HepG2 (cell line): ENCODE results near the gene SCRT2. TPM values are rescaled to one million over a fixed set of nuclear protein-coding genes. Genes with fewer than 3 reads are reported as not detected.

ENCODE experiments used
- ATAC-seq: fragments of 200-7000 bp; cut with Tn5 transposase; 3 replicates; pipeline ENCODE4 v1.9.1; 2020; ENCODE audit warnings: mild to moderate bottlenecking, moderate library complexity
- BruUV-seq: library from RNA; stranded (reverse); fragments of 400-500 nt; replicated peaks from 2 replicates; lab custom pipeline; 2021; lab: Mats Ljungman, UMichigan
- CTCF ChIA-PET: fragments of 300-600 bp; formaldehyde crosslinking; extraction: SDS; loops from one replicate; lab custom pipeline; 2021; ENCODE audit warnings: low total read pairs, inconsistent platforms, low intra/inter-chr PET ratio; lab: Yijun Ruan, JAX
- POLR2A ChIA-PET: fragments of 350-600 bp; sonication (Branson Sonifier 250); formaldehyde crosslinking; loops from one replicate; lab custom pipeline; 2020; ENCODE audit warnings: antibody characterized with exemption, inconsistent platforms; lab: Yijun Ruan, JAX
- DNase-seq: peaks from one replicate; pipeline ENCODE4 v3.0.0-alpha.2; 2015; ENCODE audit warnings: low spot score
- FAIRE-seq: peaks from 3 replicates; lab custom pipeline; 2011; peaks lifted over from hg19 to GRCh38; lab: Jason Lieb, UNC
- H2AFZ ChIP-seq: one replicate; pipeline ENCODE4 v1.6.1; 2011; ENCODE audit warnings: low read length, inconsistent platforms
- H3K27ac ChIP-seq: fragments of 300-600 bp; 3 replicates; pipeline ENCODE4 v1.8.0; 2011; ENCODE audit warnings: mixed run types, mild to moderate bottlenecking, mixed read lengths, low read length, inconsistent platforms; ENCODE audit not compliant: insufficient read depth; ENCODE audit errors: extremely low read length
- H3K27me3 ChIP-seq, 2 experiments: fragments of 200-600 bp in 1 of 2; 2 replicates in 1 of 2; 3 replicates in 1 of 2; pipeline versions ENCODE4 v1.6.0 to v1.8.0; 2011; ENCODE audit warnings: low read length in 2 of 2, mild to moderate bottlenecking in 2 of 2, moderate library complexity in 2 of 2, inconsistent platforms in 1 of 2; ENCODE audit not compliant: insufficient read depth in 2 of 2, control insufficient read depth in 1 of 2
- H3K36me3 ChIP-seq, 2 experiments: fragments of 200-600 bp in 1 of 2; replicated peaks in 1 of 2; 2 replicates in 1 of 2; 3 replicates in 1 of 2; pipeline versions ENCODE4 v1.5.1 to v1.8.0; 2011; ENCODE audit warnings: low read length in 2 of 2, inconsistent platforms in 1 of 2; ENCODE audit not compliant: insufficient read depth in 2 of 2, control insufficient read depth in 1 of 2
- H3K4me1 ChIP-seq: 2 replicates; pipeline ENCODE4 v1.5.1; 2012; ENCODE audit warnings: low read length, inconsistent platforms; ENCODE audit not compliant: insufficient read depth
- H3K4me2 ChIP-seq: 2 replicates; pipeline ENCODE4 v1.6.0; 2011; ENCODE audit warnings: low read depth, low read length, inconsistent platforms
- H3K4me3 ChIP-seq, 3 experiments: fragments of 200-600 bp in 1 of 3; sonication (generic), shearing (Covaris generic) in 1 of 3; replicated peaks in 1 of 3; 2 replicates each; pipeline ENCODE4 v1.5.1; 2011 to 2016; ENCODE audit warnings: low read length in 3 of 3, inconsistent platforms in 2 of 3, low read depth in 2 of 3, mild to moderate bottlenecking in 2 of 3, control low read depth in 1 of 3, mixed read lengths in 1 of 3; ENCODE audit not compliant: insufficient read depth in 1 of 3
- H3K79me2 ChIP-seq: one replicate; pipeline ENCODE4 v1.6.1; 2011; ENCODE audit warnings: low read length, inconsistent platforms; ENCODE audit not compliant: insufficient read depth
- H3K9ac ChIP-seq: 2 replicates; pipeline ENCODE4 v1.6.0; 2011; ENCODE audit warnings: mild to moderate bottlenecking, low read depth, low read length, inconsistent platforms; ENCODE audit not compliant: insufficient read depth
- H3K9me3 ChIP-seq: 2 replicates; pipeline ENCODE4 v1.5.1; 2012; ENCODE audit warnings: mild to moderate bottlenecking, low read length
- H4K20me1 ChIP-seq: 2 replicates; pipeline ENCODE4 v1.6.0; 2011; ENCODE audit warnings: inconsistent platforms, mild to moderate bottlenecking, low read length, moderate library complexity; ENCODE audit not compliant: insufficient read depth
- ELK4 ChIP-seq: sonication (generic); formaldehyde crosslinking; IDR thresholded peaks from 2 replicates; pipeline ENCODE4 v1.9.0; 2021; ENCODE audit warnings: missing genetic modification reagents, borderline replicate concordance
- KDM3A ChIP-seq: IDR thresholded peaks from 2 replicates; pipeline ENCODE4 v1.6.1; 2018; ENCODE audit warnings: low read depth, missing compliant biosample characterization
- NFYB ChIP-seq: sonication (generic); formaldehyde crosslinking; IDR thresholded peaks from 2 replicates; pipeline ENCODE4 v1.4.0; 2020; ENCODE audit warnings: missing genetic modification reagents
- PITX1 ChIP-seq: sonication (generic); formaldehyde crosslinking; IDR thresholded peaks from 2 replicates; pipeline ENCODE4 v1.5.1; 2020; ENCODE audit warnings: mild to moderate bottlenecking, missing genetic modification reagents
- USF2 ChIP-seq, 2 experiments: sonication (generic) in 1 of 2; formaldehyde crosslinking in 1 of 2; IDR thresholded peaks; 2 replicates each; pipeline versions ENCODE4 v1.5.1 to v1.6.1; 2011 to 2020; ENCODE audit warnings: borderline replicate concordance in 1 of 2, low read depth in 1 of 2, low read length in 1 of 2, mild to moderate bottlenecking in 1 of 2, missing genetic modification reagents in 1 of 2, moderate library complexity in 1 of 2
- ZKSCAN5 ChIP-seq: sonication (generic); formaldehyde crosslinking; IDR thresholded peaks from 2 replicates; pipeline ENCODE4 v1.5.1; 2020; ENCODE audit warnings: mild to moderate bottlenecking, missing genetic modification reagents
- ZNF205 ChIP-seq: IDR thresholded peaks from 2 replicates; pipeline ENCODE4 v1.6.1; 2018; ENCODE audit warnings: missing biosample characterization, missing genetic modification reagents
- ZNF234 ChIP-seq: sonication (generic); formaldehyde crosslinking; conservative IDR thresholded peaks from 2 replicates; pipeline ENCODE4 v1.5.1; 2020; ENCODE audit warnings: mild to moderate bottlenecking, missing genetic modification reagents
- ZNF333 ChIP-seq: sonication (generic); formaldehyde crosslinking; IDR thresholded peaks from 2 replicates; pipeline ENCODE4 v1.4.0; 2020; ENCODE audit warnings: mild to moderate bottlenecking, missing genetic modification reagents, borderline replicate concordance
- ZNF709 ChIP-seq: sonication (generic); formaldehyde crosslinking; IDR thresholded peaks from 2 replicates; pipeline ENCODE4 v1.5.0; 2020; ENCODE audit warnings: mild to moderate bottlenecking, missing genetic modification reagents
- WGBS: methylation state at CpG from one replicate; pipeline ENCODE4 v1.1.6; 2017; ENCODE audit warnings: low lambda C conversion rate; 5-methylcytosine and 5-hydroxymethylcytosine counted together
- in situ Hi-C: cut with HindIII; loops from 2 replicates; pipeline ENCODE4 v1.10.0; 2017; ENCODE audit warnings: low pct_unique_long_range_greater_than_20kb; ENCODE audit not compliant: extremely low pct_ligation_motif_present
- intact Hi-C: fragments of 100-400 bp; cut with micrococcal nuclease; formaldehyde crosslinking; loops from one replicate; pipeline ENCODE4 v1.10.0; 2022; ENCODE audit not compliant: unreplicated experiment
- polyA plus RNA-seq, 8 experiments: library from polyadenylated mRNA; depleted of rRNA in 3 of 8; stranded (reverse) in 7 of 8; unstranded in 1 of 8; fragments of >200 nt; fragmentation: Illumina TruSeq in 4 of 8; extraction: Trizol in 4 of 8; gene quantifications; 2 replicates each; pipeline versions ENCODE4 v1.2.1 to v1.2.3, GENCODE V29; 2011 to 2016; ENCODE audit warnings: low read depth in 4 of 8, missing spikeins in 1 of 8, mixed read lengths in 1 of 8; ENCODE audit not compliant: insufficient read depth in 1 of 8
- total RNA-seq, 5 experiments: library from RNA; depleted of rRNA; stranded (reverse); fragments of >200 nt; fragmentation: Illumina TruSeq; extraction: Trizol; gene quantifications; 2 replicates each; pipeline ENCODE4 v1.2.3, GENCODE V29; 2016; ENCODE audit warnings: low read depth in 1 of 5

Gene SCRT2
- total and polyA plus RNA-seq, 2 of the 13 experiments (the other 11 are each of a cell fraction or from before 2014, with no cell fraction given): not detected

GRCh38 chr20:661474-662270 is 13.9 kb downstream of the SCRT2 start (continued):
- no peak for TF ChIP-seq ZNF205 (CRISPR knock-in tag)
- TF ChIP-seq NFYB (CRISPR knock-in tag): 0 out of 2 replicates have a peak, but pooled peaks have one; percentile 17
- peak; percentile 39; the same call in 1 of the 2 replicates for TF ChIP-seq PITX1 (CRISPR knock-in tag)
- no peak for TF ChIP-seq ZNF709 (CRISPR knock-in tag)
- TF ChIP-seq ZNF333 (CRISPR knock-in tag): peak; percentile 69; the same call in 1 of the 2 replicates
- TF ChIP-seq ZKSCAN5 (CRISPR knock-in tag): no peak
- no peak for TF ChIP-seq ZNF234 (CRISPR knock-in tag)

- no peak for ATAC-seq
- H3K4me2 ChIP-seq: no peak overlapping the region
- no peaks in the 10 kb centered on the region for H3K9me3 ChIP-seq
- no peak overlapping the region for H3K27ac ChIP-seq
- no peak for FAIRE-seq
- H3K4me1 ChIP-seq: peaks cover 32% of the 10 kb centered on the region
- ChIA-PET POLR2A (no interaction called here), CTCF (no interaction called here)
- peak; percentile 30; the same call in 1 of the 2 replicates for TF ChIP-seq USF2 (IDR thresholded peaks at IDR 0.05; ENCODE audit: low read depth, low read length)
- TF ChIP-seq USF2 (CRISPR knock-in tag; IDR thresholded peaks at IDR 0.05; ENCODE audit: borderline replicate concordance): no peak
- no peak for TF ChIP-seq KDM3A
- no peak for TF ChIP-seq ELK4 (CRISPR knock-in tag)
- BruUV-seq: no TSS peak
- intact Hi-C loops (no loop called here), in situ Hi-C loops (no loop called here)
- 18% methylated on average over 5 of the region's 5 CpGs for WGBS
- no peaks in the 10 kb centered on the region for H4K20me1 ChIP-seq
- no peaks in the 10 kb centered on the region for H3K36me3 ChIP-seq
- H3K4me3 ChIP-seq: no peak overlapping the region
- no peak overlapping the region for H2AFZ ChIP-seq
- H3K79me2 ChIP-seq: no peaks in the 10 kb centered on the region
- peaks cover 11 to 80% of the 10 kb centered on the region in 2 experiments; a peak in 4 of 5 replicates for H3K27me3 ChIP-seq
- H3K9ac ChIP-seq: no peak overlapping the region
- no peak for DNase-seq
These were observed 16.8 kb downstream of the SCRT2 start for GRCh38 chr20:658731-659291.
